HepG2 (cell line): Measurements from ENCODE around the gene SNAP47. TPM values are rescaled to one million over a fixed set of nuclear protein-coding genes. Genes with fewer than 3 reads are reported as not detected.

ENCODE experiments used
- ATM ChIP-seq: fragments of 450-650 bp; IDR thresholded peaks from 2 replicates; pipeline ENCODE4 v1.7.1; 2017; ENCODE audit warnings: mild to moderate bottlenecking, borderline replicate concordance
- CBX1 ChIP-seq: IDR thresholded peaks from one replicate; pipeline ENCODE4 v1.6.1; 2016; ENCODE audit warnings: antibody characterized with exemption, low read depth
- DMAP1 ChIP-seq: IDR thresholded peaks from 2 replicates; pipeline ENCODE4 v1.6.1; 2016
- FOSL1 ChIP-seq: sonication (generic); formaldehyde crosslinking; IDR thresholded peaks from 2 replicates; pipeline ENCODE4 v1.9.0; 2021; ENCODE audit warnings: missing genetic modification reagents, borderline replicate concordance
- GABPB1 ChIP-seq: IDR thresholded peaks from 2 replicates; pipeline ENCODE4 v1.6.1; 2016; ENCODE audit warnings: mild to moderate bottlenecking, missing genetic modification reagents, moderate library complexity, missing compliant biosample characterization
- HNF4A ChIP-seq: sonication (generic); formaldehyde crosslinking; IDR thresholded peaks from 2 replicates; pipeline ENCODE4 v1.4.0; 2020; ENCODE audit warnings: missing genetic modification reagents
- HNRNPK ChIP-seq: fragments of 200-400 bp; formaldehyde crosslinking; IDR thresholded peaks from 2 replicates; pipeline ENCODE4 v1.6.1; 2018; ENCODE audit warnings: low read length, low read depth, moderate library complexity, mild to moderate bottlenecking; ENCODE audit not compliant: poor library complexity, severe bottlenecking
- MAFF ChIP-seq: IDR thresholded peaks from 2 replicates; pipeline ENCODE4 v1.6.1; 2011; ENCODE audit warnings: low read depth, low read length, improper control_type of control experiment
- MATR3 ChIP-seq: sonication (generic); formaldehyde crosslinking; IDR thresholded peaks from 2 replicates; pipeline ENCODE4 v1.4.0; 2020; ENCODE audit warnings: missing genetic modification reagents
- PATZ1 ChIP-seq: sonication (generic); formaldehyde crosslinking; IDR thresholded peaks from 2 replicates; pipeline ENCODE4 v1.4.0; 2020; ENCODE audit warnings: missing genetic modification reagents
- SNAPC4 ChIP-seq: sonication (generic); formaldehyde crosslinking; IDR thresholded peaks from 2 replicates; pipeline ENCODE4 v1.4.0; 2020; ENCODE audit warnings: mild to moderate bottlenecking, missing genetic modification reagents
- ZBTB7B ChIP-seq: sonication (generic); formaldehyde crosslinking; IDR thresholded peaks from 2 replicates; pipeline ENCODE4 v1.4.0; 2020; ENCODE audit warnings: missing genetic modification reagents
- ZMYM2 ChIP-seq: sonication (generic); formaldehyde crosslinking; IDR thresholded peaks from 2 replicates; pipeline ENCODE4 v1.8.0; 2022; ENCODE audit warnings: mild to moderate bottlenecking, missing genetic modification reagents
- ZNF280D ChIP-seq: sonication (generic); formaldehyde crosslinking; IDR thresholded peaks from 2 replicates; pipeline ENCODE4 v1.5.1; 2020; ENCODE audit warnings: mild to moderate bottlenecking, missing genetic modification reagents
- ZNF691 ChIP-seq: sonication (generic); formaldehyde crosslinking; IDR thresholded peaks from 2 replicates; pipeline ENCODE4 v1.4.0; 2020; ENCODE audit warnings: missing genetic modification reagents, low read depth, mild to moderate bottlenecking, borderline replicate concordance
- ZSCAN31 ChIP-seq: sonication (generic); formaldehyde crosslinking; IDR thresholded peaks from 2 replicates; pipeline ENCODE4 v1.5.0; 2020; ENCODE audit warnings: low read depth, mild to moderate bottlenecking, missing genetic modification reagents
- polyA plus RNA-seq, 8 experiments: library from polyadenylated mRNA; depleted of rRNA in 3 of 8; stranded (reverse) in 7 of 8; unstranded in 1 of 8; fragments of >200 nt; fragmentation: Illumina TruSeq in 4 of 8; extraction: Trizol in 4 of 8; gene quantifications; 2 replicates each; pipeline versions ENCODE4 v1.2.1 to v1.2.3, GENCODE V29; 2011 to 2016; ENCODE audit warnings: low read depth in 4 of 8, missing spikeins in 1 of 8, mixed read lengths in 1 of 8; ENCODE audit not compliant: insufficient read depth in 1 of 8
- total RNA-seq, 5 experiments: library from RNA; depleted of rRNA; stranded (reverse); fragments of >200 nt; fragmentation: Illumina TruSeq; extraction: Trizol; gene quantifications; 2 replicates each; pipeline ENCODE4 v1.2.3, GENCODE V29; 2016; ENCODE audit warnings: low read depth in 1 of 5
- TF ChIP-seq, protein P1 (sequence below): sonication (generic); formaldehyde crosslinking; IDR thresholded peaks from 2 replicates; pipeline ENCODE4 v1.5.0; 2020; ENCODE audit warnings: missing genetic modification reagents

Gene SNAP47
- total and polyA plus RNA-seq, 2 of the 13 experiments (the other 11 are each of a cell fraction or from before 2014, with no cell fraction given): 13.6 to 25.1 TPM

GRCh38 chr1:227728059-227728891, 7.0 kb upstream of the SNAP47 start (continued):
- TF ChIP-seq ZSCAN31 (CRISPR knock-in tag) (peak; percentile 31; the same call in 1 of the 2 replicates), DMAP1 (CRISPR knock-in tag) (no peak), ZNF691 (CRISPR knock-in tag) (peak; percentile 39; the same call in 1 of the 2 replicates), MAFF (no peak), HNF4A (0 out of 2 replicates have a peak, but pooled peaks have one; percentile 19), ATM (no peak), CBX1 (no peak), HNRNPK (peak; percentile 28), MATR3 (no peak), GABPB1 (peak; percentile 50; the same call in 1 of the 2 replicates), ZMYM2 (CRISPR knock-in tag) (no peak), ZNF280D (0 out of 2 replicates have a peak, but pooled peaks have one; percentile 22), FOSL1 (CRISPR knock-in tag) (no peak), PATZ1 (CRISPR knock-in tag) (peak; percentile 66; the same call in 1 of the 2 replicates), SNAPC4 (CRISPR knock-in tag) (0 out of 2 replicates have a peak, but pooled peaks have one; percentile 28), ZBTB7B (CRISPR knock-in tag) (no peak)
- TF ChIP-seq, protein P1, sequence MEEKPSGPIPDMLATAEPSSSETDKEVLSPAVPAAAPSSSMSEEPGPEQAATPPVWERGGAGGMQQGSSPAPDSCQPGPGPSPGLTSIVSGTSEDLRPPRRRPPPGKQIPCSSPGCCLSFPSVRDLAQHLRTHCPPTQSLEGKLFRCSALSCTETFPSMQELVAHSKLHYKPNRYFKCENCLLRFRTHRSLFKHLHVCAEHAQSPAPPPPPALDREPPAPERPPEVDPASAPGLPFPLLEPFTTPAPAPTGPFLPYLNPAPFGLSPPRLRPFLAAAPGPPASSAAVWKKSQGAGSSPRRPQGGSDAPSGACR (CRISPR knock-in tag): peak; percentile 52; the same call in 1 of the 2 replicates
